Endodermal cell (in vitro differentiated cells): ENCODE measurements around the gene DPY19L2. TPM values are rescaled to one million over a fixed set of nuclear protein-coding genes. Genes with fewer than 3 reads are reported as not detected.
A peak's percentile ranks its signal among the peaks of the same experiment; 100 is the strongest.
"Not testable (repeated sequence)": the region's sequence is repeated elsewhere in the genome, so short reads cannot be mapped to it uniquely, and the experiment has no call there.

Experiments used
- DNase-seq: peaks from one replicate; pipeline ENCODE4 v3.0.0-alpha.2; 2017
- H3K27ac ChIP-seq: 2 replicates; pipeline ENCODE4 v1.5.1; 2013; ENCODE audit warnings: mild to moderate bottlenecking, low read depth, low read length, moderate library complexity
- H3K27me3 ChIP-seq: 2 replicates; pipeline ENCODE4 v1.6.1; 2013; ENCODE audit warnings: mild to moderate bottlenecking, low read length, moderate library complexity; ENCODE audit not compliant: insufficient read depth, control insufficient read depth, poor library complexity, severe bottlenecking
- H3K36me3 ChIP-seq: 2 replicates; pipeline ENCODE4 v1.7.0; 2013; ENCODE audit warnings: mild to moderate bottlenecking, low read length, moderate library complexity; ENCODE audit not compliant: control insufficient read depth, insufficient read depth
- H3K4me1 ChIP-seq: one replicate; pipeline ENCODE4 v1.7.0; 2013; ENCODE audit warnings: low read length; ENCODE audit not compliant: control insufficient read depth, insufficient read depth
- H3K4me3 ChIP-seq: 2 replicates; pipeline ENCODE4 v1.5.1; 2013; ENCODE audit warnings: mild to moderate bottlenecking, low read length, moderate library complexity
- H3K9ac ChIP-seq: 2 replicates; pipeline ENCODE4 v1.6.1; 2013; ENCODE audit warnings: mild to moderate bottlenecking, low read length, moderate library complexity; ENCODE audit not compliant: poor library complexity, severe bottlenecking; ENCODE audit errors: extremely low read depth
- H3K9me3 ChIP-seq: 2 replicates; pipeline ENCODE4 v1.6.1; 2013; ENCODE audit warnings: mild to moderate bottlenecking, low read length, moderate library complexity; ENCODE audit not compliant: control insufficient read depth
- H3K27ac Mint-ChIP-seq: 2 replicates; pipeline ENCODE4 v1.8.0; 2020; ENCODE audit warnings: mixed read lengths
- H3K27me3 Mint-ChIP-seq: 2 replicates; pipeline ENCODE4 v1.8.0; 2021; ENCODE audit warnings: mild to moderate bottlenecking, mixed read lengths; ENCODE audit not compliant: insufficient read depth
- H3K36me3 Mint-ChIP-seq: 2 replicates; pipeline ENCODE4 v1.8.0; 2020; ENCODE audit warnings: low read depth, mixed read lengths
- H3K4me1 Mint-ChIP-seq: 2 replicates; pipeline ENCODE4 v1.8.0; 2020; ENCODE audit warnings: mixed read lengths
- H3K4me3 Mint-ChIP-seq: 2 replicates; pipeline ENCODE4 v1.8.0; 2020; ENCODE audit warnings: mild to moderate bottlenecking, moderate library complexity, mixed read lengths
- H3K9me3 Mint-ChIP-seq: 2 replicates; pipeline ENCODE4 v1.8.0; 2020; ENCODE audit warnings: mild to moderate bottlenecking, mixed read lengths
- WGBS, 2 experiments: methylation state at CpG; one replicate each; pipeline versions ENCODE4 v1.1.5 to v1.1.7; 2013; ENCODE audit warnings: missing lambda C conversion rate in 2 of 2, mixed read lengths in 1 of 2; ENCODE audit not compliant: insufficient coverage in 1 of 2, insufficient read length in 1 of 2; 5-methylcytosine and 5-hydroxymethylcytosine counted together
- long read RNA-seq, 4 experiments: library from polyadenylated mRNA in 2 of 4; library from RNA in 1 of 4; library from capped mRNA in 1 of 4; stranded (forward) in 3 of 4; unstranded in 1 of 4; transcript quantifications; one replicate each; pipeline ENCODE4 v2.0.0, GENCODE V29; 2020 to 2021; ENCODE audit warnings: inconsistent platforms in 1 of 4
- polyA plus RNA-seq, 2 experiments: library from polyadenylated mRNA; stranded (reverse); fragments of 50-300 nt; gene quantifications; one replicate each; pipeline ENCODE4 v1.2.3, GENCODE V29; 2013
- total RNA-seq, 2 donors: library from RNA; stranded (reverse); fragmentation: NEBNext Ultra II Directional in 1 of 2; extraction: Animal tissue kit (Norgen Biotek cat#: 25700) in 1 of 2; gene quantifications; 2 replicates in 1 of 2; 3 replicates in 1 of 2; pipeline ENCODE4 v1.2.1, GENCODE V29; 2021
- TF ChIP-seq, protein P1 (sequence below): fragments of 200-600 bp; sonication (generic); conservative IDR thresholded peaks from 2 replicates; pipeline ENCODE4 v1.5.0; 2021; ENCODE audit warnings: antibody characterized with exemption, mild to moderate bottlenecking

The DPY19L2 gene
- 10 to 100 TPM in 1 of 2 donors, 1 to 10 TPM in 1; 8.6 to 11.0 TPM for total RNA-seq
- 2.2 TPM for polyA plus RNA-seq (2013, experiment 1 of 2)
- 3.2 TPM for polyA plus RNA-seq (2013, experiment 2 of 2)
- long read RNA-seq, experiment 1 = 0 reads
- long read RNA-seq, experiment 2, transcript DPY19L2-203 (6 exons, 1,339 nt) = major isoform, 5 of 16 reads
- long read RNA-seq, experiment 2, partial matches to known transcripts = 2 of 16 reads
- long read RNA-seq, experiment 2, other reads (novel, unspliced or antisense) = 9 of 16 reads
- long read RNA-seq, experiment 3, full-length matches to known transcripts = 1 of 6 reads
- long read RNA-seq, experiment 3, partial matches to known transcripts = 1 of 6 reads
- long read RNA-seq, experiment 3, other reads (novel, unspliced or antisense) = 4 of 6 reads
- long read RNA-seq, experiment 4, partial matches to known transcripts = 0 of 1 reads
- long read RNA-seq, experiment 4, other reads (novel, unspliced or antisense) = 1 of 1 reads

DNA sequence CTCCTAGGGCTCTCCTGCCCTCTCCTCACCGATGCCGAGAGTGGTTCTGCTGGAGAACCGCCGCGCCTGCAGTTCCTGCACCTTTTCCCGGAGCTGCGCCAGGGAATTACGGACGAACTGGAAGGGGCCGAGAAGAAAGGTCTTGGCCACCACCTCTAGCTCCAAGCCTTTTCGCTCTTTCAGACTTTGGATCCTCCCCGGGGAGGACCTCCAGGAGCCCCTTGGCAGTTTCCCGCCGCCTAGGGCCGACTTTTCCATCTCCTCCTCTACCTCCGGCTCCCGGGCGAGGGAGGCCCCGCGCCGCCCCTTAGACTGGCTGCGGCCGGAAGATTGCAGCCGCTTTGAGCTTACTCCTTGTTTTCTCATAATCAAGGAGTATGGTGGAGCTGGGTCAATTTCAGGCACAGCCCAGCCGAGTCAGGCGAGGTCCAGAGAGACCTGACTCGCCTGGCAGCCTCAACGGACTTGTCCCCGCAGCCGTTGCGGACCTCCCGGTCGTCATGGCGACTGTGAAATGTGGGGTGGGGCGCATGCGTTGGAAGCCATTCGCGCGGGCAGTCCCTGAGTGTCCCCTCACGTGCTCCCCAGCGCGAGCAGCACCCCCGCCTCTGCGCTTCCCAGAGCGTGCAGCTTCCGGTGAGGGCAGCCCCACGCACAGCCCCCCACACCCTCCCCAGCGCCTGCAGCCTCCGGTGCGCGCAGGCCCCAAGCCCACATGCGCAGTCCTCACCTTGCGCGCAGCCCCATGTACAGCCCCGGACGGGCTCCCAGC lies at the start of gene DPY19L2:
DPY19L2 (minus strand) TSS at position 466 of the 772 bp plus-strand sequence; CDS start at position 366, 100 bp downstream.
- peak within 1 kb of the TSS; percentile 60 for H3K9ac ChIP-seq
- H3K36me3 ChIP-seq = no peaks in the 10 kb centered on the region
- peaks cover 9% of the 10 kb centered on the region for H3K4me1 Mint-ChIP-seq
- no peak within 1 kb of the TSS for H3K27ac ChIP-seq
- DNase-seq = peak; percentile 93
- 0% methylated on average over 14 to 56 of the region's 56 CpGs for WGBS, 2 experiments
- H3K4me1 ChIP-seq = no peaks in the 10 kb centered on the region
- H3K9me3 Mint-ChIP-seq = no peaks in the 10 kb centered on the region
- TF ChIP-seq, protein P1, sequence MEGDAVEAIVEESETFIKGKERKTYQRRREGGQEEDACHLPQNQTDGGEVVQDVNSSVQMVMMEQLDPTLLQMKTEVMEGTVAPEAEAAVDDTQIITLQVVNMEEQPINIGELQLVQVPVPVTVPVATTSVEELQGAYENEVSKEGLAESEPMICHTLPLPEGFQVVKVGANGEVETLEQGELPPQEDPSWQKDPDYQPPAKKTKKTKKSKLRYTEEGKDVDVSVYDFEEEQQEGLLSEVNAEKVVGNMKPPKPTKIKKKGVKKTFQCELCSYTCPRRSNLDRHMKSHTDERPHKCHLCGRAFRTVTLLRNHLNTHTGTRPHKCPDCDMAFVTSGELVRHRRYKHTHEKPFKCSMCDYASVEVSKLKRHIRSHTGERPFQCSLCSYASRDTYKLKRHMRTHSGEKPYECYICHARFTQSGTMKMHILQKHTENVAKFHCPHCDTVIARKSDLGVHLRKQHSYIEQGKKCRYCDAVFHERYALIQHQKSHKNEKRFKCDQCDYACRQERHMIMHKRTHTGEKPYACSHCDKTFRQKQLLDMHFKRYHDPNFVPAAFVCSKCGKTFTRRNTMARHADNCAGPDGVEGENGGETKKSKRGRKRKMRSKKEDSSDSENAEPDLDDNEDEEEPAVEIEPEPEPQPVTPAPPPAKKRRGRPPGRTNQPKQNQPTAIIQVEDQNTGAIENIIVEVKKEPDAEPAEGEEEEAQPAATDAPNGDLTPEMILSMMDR = no peak
- H3K36me3 Mint-ChIP-seq = no peaks in the 10 kb centered on the region
- H3K27ac Mint-ChIP-seq = peak within 1 kb of the TSS; percentile 88
- H3K9me3 ChIP-seq = no peaks in the 10 kb centered on the region
- peak within 1 kb of the TSS; percentile 70 for H3K4me3 Mint-ChIP-seq
- H3K27me3 Mint-ChIP-seq = peaks cover 24% of the 10 kb centered on the region
- H3K27me3 ChIP-seq = peaks cover 10% of the 10 kb centered on the region
- peak within 1 kb of the TSS; percentile 86 for H3K4me3 ChIP-seq

DNA sequence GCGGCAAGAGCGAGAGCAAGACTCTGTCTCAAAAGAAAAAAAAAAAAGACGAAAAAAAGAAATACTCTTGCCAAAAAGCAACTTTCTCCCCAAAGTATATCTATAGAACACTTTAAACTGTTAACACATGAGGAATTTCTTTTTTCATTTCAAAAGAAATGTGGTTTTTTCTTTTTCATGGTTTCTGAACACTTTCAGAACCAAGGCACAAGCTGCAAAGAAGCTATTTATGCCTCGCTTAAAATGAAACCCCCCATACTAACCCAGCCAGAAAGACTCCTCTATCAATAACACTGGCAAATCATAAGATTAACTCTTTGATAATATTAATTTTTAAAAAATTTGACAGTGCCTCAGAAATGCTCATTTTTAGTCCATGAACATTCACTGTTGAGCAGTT lies 48.6 kb upstream of the DPY19L2 start:
- H3K4me3 Mint-ChIP-seq, H3K4me1 Mint-ChIP-seq, H3K9me3 Mint-ChIP-seq, DNase-seq, H3K27me3 ChIP-seq, H3K27ac ChIP-seq, H3K9me3 ChIP-seq, H3K36me3 Mint-ChIP-seq, H3K9ac ChIP-seq, H3K27ac Mint-ChIP-seq, H3K4me1 ChIP-seq, H3K36me3 ChIP-seq, H3K27me3 Mint-ChIP-seq, H3K4me3 ChIP-seq: not testable (repeated sequence)
- WGBS, 2 experiments = 97% methylated on average over 3 of the region's 4 CpGs; no CpG with 5 or more reads in 1 of the 2 experiments

DNA sequence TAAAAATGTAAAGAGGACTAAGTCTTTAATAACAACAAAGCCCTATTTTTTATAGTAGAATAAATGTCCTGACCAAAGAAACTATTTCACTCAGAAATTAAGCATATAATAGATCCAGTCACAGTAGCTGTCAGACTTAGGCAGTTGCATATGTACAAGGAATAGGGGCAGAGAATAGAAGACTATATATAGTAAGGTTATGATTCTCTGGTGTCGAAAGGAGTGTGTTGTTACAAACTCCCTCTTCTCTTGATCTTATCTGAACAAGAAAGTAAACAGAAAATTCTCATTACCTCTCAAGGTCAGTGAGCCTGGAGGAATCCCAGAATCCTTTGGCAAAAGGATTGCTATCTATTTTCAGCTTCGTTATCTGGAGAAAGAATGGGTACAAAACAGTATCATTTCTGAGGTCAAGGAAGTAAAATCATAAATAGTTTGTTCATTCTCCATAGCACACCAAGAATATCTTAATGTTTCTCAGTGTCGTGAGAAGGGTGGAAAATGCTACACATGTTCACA lies 46.9 kb upstream of the DPY19L2 start:
- H3K9me3 Mint-ChIP-seq, H3K4me3 ChIP-seq, H3K27ac ChIP-seq, H3K4me1 Mint-ChIP-seq, H3K27me3 ChIP-seq, H3K36me3 Mint-ChIP-seq, DNase-seq, H3K27ac Mint-ChIP-seq, H3K4me1 ChIP-seq, H3K9ac ChIP-seq, H3K27me3 Mint-ChIP-seq, H3K9me3 ChIP-seq, H3K4me3 Mint-ChIP-seq, H3K36me3 ChIP-seq: not testable (repeated sequence)
- WGBS, 2 experiments = 95% methylated on average over 2 of the region's 3 CpGs; no CpG with 5 or more reads in 1 of the 2 experiments

DNA sequence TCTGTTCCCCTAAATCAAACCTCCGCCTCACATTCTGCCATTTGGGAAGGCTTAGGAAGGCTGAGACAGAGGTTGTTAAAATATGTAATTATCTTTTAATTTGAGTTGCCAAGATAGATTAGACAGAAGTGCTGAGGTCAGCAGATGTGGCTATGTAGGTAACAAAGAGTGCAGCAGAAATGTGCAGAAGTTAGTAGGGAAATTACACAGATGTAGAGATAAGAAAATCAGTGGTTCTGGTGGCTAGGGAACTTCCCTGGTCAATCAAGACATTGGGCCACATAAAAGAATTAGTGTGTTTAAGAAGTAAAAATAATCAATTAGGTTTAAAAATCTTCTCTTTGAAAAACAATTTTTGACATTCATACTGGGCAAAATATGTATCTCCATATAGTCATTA lies 46.1 kb upstream of the DPY19L2 start:
- not testable (repeated sequence) for H3K4me3 ChIP-seq, H3K36me3 ChIP-seq, H3K4me3 Mint-ChIP-seq, H3K9ac ChIP-seq, H3K27ac Mint-ChIP-seq, H3K27ac ChIP-seq, H3K4me1 ChIP-seq, H3K36me3 Mint-ChIP-seq, H3K9me3 ChIP-seq, H3K27me3 ChIP-seq, H3K9me3 Mint-ChIP-seq, DNase-seq, H3K27me3 Mint-ChIP-seq, H3K4me1 Mint-ChIP-seq
- 83% methylated on average over 1 of the region's 1 CpG; no CpG with 5 or more reads in 1 of the 2 experiments for WGBS, 2 experiments

DNA sequence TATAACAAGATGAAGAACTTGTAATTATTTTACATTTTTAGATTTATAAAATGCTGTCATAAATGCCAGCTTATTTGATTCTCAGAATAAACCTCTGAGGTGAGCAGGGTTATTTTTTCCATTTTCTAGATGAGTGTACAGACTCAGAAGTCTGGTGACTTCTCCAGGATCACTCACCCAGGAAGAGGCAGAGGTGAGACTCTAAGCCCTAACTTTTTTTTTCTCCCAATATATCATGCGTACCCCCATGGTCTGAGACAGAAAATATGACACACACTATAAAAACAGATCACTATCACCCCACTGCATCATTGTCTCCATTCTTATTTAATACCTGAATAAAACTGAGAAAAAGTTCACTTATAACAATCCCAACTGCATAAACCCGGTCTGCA lies 45.4 kb upstream of the DPY19L2 start:
- DNase-seq, H3K27me3 ChIP-seq, H3K9ac ChIP-seq, H3K4me3 ChIP-seq, H3K27ac ChIP-seq, H3K4me1 Mint-ChIP-seq, H3K4me3 Mint-ChIP-seq, H3K27me3 Mint-ChIP-seq, H3K4me1 ChIP-seq, H3K36me3 Mint-ChIP-seq, H3K9me3 ChIP-seq, H3K27ac Mint-ChIP-seq, H3K9me3 Mint-ChIP-seq, H3K36me3 ChIP-seq: not testable (repeated sequence)
- WGBS, 2 experiments = 44 to 50% methylated on average over 2 of the region's 2 CpGs
